GM19467 (cell line): ENCODE measurements around the gene DDX31.

Source experiments
- ATAC-seq: cut with Tn5 transposase; IDR thresholded peaks from one replicate; pipeline ENCODE4 v1.9.1; 2021; ENCODE audit warnings: mild to moderate bottlenecking, moderate library complexity; ENCODE audit not compliant: unreplicated experiment

Gene DDX31

DNA sequence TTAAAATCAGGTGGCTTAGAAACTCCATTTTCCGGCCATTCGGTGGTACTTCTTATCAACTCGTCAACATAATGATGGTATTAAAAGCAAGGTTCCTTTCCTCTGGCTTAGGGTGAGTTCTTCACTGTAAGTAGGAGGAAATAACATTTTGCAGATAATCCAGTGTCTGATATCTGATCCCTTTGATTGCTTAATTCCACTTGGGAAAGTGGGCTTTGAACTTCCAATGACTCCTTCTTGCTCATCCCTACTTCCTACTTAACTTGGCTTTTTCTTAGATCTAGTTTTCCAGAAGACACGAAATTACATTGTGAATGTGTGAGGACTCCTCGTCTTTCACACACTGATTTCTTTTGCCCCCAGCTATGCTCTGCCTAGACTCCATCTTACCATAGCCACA lies 31.5 kb downstream of the DDX31 start:
- ATAC-seq: no peak

DNA sequence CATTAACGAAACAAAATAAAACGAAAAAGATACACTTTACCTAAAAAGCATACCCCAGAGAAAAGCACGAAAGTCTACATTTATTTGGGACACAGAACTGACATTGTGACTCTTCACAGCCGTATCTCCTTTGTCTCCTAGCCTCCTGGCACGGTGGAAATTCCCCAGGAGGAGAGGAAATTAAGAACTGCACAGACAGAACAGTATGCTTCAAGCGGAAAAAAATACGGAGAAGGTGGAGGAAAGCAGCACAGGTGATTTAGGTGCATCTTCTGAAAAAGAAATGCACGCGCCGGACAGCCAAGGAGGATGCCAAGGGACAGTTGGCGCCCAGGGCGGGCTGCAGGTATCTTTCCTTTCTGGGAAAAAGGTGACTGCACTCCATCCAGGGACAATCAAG lies 32.0 kb downstream of the DDX31 start:
- ATAC-seq: no peak

DNA sequence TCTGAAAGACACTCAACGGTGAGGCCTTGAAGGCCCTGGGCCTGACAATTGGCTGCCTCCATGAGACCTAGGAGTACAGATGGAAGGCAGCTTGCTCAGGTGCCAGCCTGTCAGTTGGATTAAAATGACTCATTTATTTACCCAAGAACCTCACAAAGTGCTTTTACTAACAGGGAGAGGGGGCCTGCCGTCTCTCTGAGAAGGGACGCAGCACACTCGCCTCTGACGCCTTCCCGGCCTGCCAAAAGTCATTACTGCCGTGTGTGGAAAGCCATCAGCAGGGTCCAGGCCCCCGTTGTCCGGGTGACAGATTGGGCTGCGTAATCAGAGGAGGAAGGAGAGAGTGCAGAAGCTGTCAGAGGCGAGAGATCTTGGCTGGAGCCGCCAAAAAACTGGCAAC lies 32.4 kb downstream of the DDX31 start:
- ATAC-seq: no peak

DNA sequence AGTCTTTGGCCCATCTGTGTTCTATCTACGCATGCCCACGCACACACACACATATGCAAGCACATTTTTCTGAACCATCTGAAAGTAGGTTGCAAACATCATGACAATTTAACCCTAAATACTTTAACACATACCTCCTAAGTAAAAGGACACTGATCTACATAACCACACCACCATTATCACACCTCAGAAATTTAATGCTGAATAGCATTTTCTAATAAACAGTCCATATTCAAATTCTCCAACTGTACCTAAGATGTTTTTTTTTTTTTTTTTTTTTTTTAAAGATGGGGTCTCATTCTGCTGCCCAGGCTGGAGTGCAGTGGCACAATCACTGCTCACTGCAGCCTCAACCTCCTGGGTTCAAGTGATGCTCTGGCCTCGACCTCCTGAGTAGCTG lies 35.5 kb downstream of the DDX31 start:
- ATAC-seq: no peak

DNA sequence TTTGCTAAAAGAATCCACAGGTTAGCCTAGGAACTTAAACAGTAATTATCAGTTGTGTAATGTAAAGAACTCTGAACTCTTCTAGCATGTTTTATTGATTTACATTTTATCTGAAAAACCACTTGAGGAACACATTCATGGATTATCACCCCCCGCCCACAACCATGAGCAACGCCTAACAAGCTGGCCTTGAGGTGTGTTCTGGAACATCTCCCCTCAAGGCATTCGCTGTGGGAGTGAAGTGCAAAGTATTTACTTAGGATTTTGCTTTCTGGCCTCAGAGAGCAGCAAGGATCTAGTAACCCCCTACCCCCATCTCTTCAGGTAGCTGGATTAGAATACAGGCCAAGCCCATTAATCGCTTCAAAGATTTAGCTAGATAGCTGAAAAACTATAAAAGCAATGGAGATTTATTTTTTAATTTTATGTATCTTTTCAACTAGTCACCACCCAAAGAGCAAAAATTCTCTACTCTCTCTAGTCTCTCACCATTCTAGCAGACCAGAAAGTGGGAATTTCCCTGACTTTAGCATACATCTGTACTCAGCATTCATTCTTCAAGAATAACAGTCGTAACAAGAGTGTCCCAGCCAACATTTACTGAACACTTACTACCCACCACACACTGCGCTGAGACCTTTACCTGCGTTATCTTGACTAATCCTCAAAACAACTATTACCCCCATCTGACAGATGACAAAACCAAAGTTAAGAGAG lies 37.2 kb downstream of the DDX31 start:
- no peak for ATAC-seq

DNA sequence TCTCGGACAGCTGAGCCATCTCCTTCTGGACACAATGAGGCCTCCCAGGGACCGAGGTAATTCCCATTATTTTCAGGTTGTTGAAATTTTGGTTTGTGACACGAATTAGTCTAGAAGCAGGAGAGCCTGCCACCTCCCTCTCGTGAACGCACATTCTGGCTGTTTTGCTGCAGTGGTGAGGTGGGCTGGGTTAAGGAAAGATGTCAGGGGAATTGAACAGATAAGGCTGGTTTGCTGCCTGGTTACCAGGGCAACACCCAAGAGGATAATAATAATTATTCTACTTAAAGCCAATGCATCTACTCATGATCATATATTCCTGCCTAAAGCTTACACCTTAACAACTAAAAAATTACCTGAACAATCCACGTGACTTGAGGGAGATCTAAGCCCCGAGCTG lies 38.1 kb downstream of the DDX31 start:
- ATAC-seq: no peak

DNA sequence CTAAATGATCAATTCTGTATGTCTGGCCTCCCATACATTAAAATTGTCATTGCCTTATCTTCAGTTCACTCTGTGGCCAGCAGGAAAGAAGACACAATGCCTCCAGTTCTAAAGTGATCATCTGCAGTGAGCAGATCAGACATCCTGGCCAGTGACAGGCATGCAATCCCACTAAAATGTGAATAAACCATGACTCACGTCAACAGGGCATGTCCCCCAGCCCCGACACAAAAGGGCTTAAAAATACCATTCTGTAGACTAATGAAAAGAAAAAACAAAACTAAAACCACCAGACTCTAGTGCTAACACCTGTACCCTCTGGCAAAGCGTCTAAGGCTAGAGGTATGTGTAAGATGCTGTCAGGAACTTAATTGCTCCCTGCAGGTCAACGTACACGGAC lies 38.5 kb downstream of the DDX31 start:
- ATAC-seq: no peak

DNA sequence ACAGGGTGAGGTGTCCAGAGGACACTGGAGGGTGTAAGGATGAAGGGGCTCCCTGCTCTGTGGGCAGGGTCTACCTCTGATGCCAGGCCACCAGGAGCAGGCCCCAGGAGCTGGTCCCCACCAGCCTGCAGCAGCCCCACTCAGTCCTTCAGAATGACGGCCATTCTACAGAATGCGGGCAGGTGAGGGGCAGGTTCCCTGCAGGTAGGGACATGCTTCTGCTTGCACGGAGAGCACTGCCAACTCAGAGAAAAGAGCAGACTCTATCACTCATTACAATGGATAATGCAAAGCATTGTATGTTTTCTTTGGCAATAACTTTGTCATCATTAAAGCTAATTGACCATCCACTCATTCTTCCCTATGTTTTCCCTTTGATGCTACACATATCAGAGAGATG lies 39.0 kb downstream of the DDX31 start:
- no peak for ATAC-seq

DNA sequence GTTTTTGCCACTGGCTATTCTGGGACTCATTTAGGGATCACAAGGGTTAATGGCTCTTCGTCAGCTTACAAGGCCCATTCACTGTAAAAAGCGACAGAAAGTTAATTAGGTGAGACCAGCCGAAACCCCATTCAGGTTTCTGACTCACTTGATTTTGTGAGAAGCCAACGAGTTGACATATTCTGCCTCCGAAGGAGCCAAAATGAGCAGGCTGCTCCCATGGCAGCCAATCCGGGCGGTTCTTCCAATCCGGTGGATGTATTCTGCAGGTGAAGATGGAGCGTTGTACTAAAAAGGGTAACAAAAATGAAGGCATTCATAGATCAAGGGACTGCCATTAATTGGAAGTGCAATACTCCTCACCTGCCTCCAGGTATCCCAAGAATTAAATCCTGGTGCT lies 39.7 kb downstream of the DDX31 start:
- ATAC-seq: no peak

DNA sequence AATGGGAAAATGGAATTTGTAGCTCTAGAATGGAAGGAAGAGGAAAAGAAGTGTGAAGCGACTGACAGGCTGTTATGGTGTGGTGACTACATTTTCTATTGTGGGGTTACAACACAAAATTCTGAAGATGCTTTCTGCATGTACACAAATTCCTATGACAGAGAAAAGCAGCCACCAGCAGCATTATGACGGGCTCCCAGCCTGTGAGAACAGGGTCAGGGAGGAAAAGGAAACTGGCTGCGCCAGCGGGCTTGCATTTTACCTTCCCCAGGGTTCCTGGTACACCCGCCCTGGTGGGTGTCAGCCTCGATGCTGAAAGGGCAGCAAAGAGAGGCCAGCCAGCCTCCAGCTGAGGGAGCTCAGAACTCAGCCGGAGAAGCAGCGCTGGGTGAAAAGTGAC lies 41.0 kb downstream of the DDX31 start:
- no peak for ATAC-seq

DNA sequence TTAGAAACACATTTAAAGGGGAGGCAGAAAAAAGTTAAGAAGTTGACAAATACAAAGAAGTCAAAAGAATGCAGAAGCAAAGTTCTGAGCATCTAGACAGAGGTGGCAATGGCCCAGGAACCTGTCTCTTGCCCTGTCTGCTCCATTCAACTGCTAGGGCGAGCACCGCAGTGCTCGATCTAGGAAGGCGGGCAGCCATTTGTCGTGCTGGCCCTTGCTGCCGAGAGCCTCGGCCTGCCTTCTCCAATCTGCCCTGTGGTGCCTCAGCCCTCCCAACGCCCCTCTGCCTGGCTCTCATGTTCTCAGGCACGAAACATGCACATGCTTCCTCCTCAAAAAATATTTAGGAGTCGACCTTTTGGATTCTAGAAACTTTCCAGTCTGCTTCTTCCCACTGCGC lies 42.2 kb downstream of the DDX31 start:
- no peak for ATAC-seq

DNA sequence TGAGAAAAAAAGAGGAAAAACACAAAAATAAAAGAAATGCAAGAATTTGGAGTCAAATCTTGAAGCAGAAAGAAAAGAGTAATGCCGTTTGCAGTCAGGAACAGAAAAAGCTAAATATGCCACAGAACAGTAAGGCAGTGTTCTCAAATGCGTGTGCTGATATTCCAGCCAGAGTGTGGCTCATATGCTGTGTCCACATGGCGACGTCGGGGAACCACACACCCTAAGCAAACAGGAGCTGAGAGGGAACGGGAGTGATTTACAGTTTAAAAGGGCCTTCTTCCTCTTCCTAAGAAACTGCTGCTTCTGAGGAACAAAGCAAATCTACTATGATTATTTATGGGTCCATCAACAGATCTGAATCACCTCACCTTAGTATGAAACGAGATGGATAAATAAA lies 42.7 kb downstream of the DDX31 start:
- ATAC-seq: no peak

DNA sequence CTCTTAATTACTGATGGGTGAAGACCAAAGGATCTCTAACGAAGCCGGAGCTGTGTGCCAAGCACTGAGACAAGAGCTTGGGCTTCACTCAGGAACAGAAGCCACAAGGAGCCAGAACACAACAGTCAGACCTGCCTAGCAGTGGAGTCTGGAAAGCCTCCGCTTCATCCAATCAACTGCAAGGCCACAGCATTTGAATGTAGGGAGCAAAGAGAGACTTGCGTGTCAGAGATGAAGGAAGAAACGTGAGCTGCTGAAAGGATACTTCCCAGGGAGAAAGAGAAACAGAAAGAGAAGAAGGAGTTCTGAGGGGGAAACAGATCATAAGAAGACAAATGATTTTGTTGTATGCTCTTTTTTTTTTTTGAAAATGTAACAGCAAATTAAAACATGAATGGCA lies 43.5 kb downstream of the DDX31 start:
- no peak for ATAC-seq

DNA sequence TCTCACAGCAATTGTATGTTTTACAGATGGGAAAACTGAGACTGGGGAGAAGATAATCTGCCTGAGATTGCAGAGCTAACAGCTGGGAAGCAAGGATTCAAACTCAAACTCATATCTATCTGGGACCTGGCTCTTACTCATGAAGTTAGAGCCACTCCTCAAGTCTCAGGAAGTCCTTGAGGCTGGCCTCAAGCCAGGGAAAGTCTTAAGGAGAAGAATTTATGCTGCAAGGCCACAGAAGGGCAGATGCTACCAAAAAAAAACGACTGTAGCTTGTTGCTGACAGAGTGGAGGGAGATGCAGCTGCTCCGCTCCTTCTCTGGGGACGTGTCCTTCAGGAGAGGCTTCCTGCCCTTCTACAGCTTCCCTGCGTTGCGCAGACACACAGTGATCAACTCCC lies 47.6 kb downstream of the DDX31 start:
- no peak for ATAC-seq

DNA sequence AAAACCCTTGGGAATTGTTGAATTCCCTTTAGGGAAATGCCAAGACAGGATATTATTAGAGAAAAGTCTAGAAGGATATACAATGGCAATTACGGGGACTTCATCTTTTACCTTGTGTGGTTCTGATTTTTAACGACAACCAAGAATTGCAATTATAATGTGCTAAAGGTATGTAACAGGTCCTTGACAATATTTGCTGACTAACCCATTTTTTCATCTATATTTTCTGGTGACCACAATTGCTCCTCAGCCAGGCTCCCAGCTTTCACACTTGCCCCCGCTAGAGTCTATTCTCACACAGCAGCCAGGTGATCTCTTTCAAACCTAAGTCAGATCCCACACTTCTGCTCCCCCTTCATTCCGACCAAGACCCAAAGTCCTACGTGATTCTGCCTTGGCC lies 53.1 kb downstream of the DDX31 start:
- no peak for ATAC-seq

DNA sequence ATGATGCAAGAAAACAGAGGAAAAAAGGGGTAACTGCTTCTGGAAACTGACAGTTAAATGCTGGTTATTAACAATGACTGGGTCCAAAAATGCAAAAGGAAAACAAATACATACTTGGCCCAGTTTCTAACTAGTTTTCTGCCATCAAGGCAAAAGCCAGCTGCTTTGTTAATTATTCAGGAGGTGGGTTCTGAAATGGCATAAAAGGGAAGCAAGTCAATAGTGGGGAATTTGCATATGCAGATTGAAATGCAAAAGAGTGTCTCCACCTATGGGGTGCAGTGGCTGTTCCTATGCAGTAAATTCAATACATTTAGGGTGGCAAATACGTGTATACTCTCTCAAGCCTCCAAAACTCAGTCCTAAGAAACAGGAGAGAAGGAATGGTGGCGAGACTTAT lies 54.0 kb downstream of the DDX31 start:
- ATAC-seq: no peak

DNA sequence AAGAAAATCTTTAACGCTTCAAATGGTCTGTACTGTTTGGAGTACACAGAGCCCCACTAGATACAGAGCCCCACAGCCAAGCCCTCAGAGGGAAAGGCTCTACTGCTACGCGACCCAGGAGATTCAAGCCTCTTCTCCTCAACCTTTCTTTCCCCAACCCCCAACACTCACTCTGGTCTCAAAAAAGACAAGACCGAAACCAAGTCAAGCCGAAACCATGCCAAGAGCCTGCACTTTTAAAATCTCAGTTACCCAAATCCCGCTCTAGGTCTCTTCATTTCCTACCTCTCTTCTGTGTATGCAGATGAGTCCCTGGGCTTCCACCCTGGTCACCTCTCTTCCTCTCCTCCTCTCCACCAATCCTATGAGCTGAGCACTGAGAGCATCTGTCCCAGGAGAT lies 55.5 kb downstream of the DDX31 start:
- no peak for ATAC-seq

DNA sequence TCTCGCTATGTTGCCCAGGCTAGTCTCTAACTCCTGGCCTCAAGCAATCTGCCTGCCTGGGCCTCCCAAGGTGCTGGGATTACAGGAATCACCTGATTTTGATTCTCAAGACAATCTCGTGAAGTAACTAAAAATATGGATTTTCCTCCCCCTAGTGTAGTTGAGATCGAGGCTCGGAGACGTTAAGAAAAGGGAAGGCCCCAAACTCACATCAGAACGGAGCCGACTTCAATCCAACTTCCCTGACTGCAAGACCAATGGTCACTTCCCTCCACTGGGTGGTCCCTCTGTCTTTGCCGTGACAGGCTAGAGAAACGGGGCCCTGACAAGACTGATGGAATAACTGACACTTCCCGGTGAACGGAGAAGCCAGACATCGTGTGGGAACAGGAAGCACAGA lies 59.1 kb downstream of the DDX31 start:
- ATAC-seq: no peak

DNA sequence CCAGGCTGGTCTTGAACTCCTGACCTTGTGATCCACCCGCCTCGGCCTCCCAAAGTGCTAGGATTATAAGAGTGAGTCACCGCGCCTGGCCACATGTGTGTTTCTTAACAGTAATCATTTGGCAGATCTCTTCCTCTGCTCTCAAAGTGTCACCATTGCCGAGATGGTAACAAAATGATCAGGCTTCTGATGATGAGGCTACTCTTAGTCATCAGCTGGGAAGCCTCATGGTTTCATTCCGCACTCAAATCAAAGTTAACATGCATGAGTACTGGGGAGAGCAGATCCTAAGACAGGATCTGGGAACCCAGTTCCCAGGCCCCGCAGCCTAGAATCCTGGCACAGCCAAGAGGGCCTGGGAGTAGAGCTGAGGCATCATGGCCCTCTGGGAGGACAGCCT lies 60.0 kb downstream of the DDX31 start:
- ATAC-seq: no peak

DNA sequence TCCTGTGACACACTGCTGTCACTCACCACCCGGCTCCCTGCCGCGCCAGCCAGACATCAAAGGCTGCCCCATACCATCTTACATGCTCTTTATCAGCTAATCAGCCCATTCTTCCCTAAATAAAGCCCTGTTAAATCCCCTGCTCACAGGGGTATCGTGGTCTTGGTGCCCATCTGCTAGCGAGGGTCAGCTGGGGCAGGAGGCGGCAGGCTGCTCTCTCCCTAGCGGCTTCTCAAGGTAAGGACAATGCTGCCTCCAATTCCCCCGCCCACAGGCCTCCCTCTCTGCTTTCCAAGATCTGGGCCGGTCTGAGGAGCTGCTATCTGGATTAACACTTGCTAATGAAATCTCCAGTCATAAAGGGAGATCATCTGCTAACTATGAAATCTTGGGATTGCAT lies 60.6 kb downstream of the DDX31 start:
- ATAC-seq: no peak

DNA sequence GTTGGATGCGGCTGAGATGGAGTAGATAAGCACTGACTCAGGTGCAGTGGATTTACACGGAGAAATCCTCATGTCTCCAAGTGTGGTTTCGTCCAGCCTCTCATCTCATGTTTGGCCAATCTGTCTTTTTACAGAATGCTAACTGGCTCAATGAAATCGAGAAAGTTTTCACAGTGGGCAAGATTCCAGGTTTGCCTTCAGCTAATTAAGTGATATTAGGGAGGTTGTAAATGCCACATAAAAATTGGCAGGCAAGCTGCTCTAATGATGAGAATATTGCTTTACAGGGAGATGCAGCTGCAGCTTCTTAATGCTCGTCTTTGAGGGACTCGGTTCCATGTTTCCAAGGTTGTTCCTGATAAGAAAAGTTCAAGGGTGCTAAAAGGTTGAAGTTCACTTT lies 63.7 kb downstream of the DDX31 start:
- ATAC-seq: no peak

DNA sequence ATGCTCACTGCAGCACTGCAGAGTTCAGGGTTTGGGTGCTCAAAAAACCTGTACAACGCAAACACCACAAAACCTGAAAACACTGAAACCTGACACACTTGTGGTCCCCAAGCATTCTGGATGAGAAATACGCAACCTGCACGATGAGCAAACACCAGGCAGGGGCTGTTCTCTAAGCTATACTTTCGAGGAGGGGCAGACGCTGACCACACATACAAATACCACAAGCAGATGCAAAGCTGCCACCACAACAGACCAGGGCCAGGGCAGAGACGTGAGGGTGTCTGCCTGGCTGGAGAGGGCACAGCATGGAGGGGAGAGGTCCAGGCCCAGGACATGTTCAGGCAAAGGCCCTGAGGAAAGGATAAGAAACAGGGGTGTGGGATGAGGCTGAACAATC lies 64.4 kb downstream of the DDX31 start:
- ATAC-seq: no peak

DNA sequence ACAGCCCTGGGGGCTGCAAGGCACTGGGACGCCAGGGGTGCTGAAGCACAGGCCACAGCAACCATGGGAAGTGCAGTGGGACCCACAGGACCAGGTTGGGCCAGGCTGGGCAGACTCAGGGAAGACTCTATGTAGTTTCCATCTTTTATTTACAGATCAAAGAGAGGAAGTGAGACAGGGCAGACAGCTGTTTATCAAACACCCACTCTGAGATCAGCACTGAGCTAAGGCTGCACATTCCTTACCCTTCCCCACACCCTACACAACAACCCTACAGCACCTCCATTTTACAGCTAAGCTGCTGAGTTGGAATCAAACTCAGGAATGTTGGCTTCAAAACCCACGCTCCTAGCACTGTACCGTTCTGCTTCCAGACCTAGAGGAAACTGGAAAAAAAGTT lies 67.6 kb downstream of the DDX31 start:
- ATAC-seq: no peak
